ENCODE measurements around the gene FAF2. TPM values are rescaled to one million over a fixed set of nuclear protein-coding genes. Genes with fewer than 3 reads are reported as not detected.

Gene FAF2
- total RNA-seq, 4 donors from 2014 or later, result 25.3 to 27.7 (median 25.5) TPM

DNA sequence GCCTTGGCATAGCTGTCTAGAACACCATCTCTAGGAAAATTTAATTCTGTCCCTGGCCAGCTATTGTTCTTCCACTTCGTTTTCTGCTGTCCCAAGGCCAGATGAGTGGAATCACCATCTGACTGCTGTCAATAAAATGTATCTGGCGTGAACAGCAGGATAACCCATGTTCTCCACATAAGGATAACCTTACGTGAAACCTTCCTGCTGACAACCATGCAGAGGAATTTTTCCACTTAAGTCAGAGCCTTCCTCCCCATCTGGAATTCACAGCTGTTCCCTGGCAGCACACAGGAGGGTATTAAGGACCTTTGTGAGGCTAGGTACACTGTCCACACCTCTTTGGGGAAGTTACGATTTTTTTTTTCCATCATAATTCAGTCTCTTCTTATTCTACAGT is 60.4 kb downstream of the FAF2 start:
- Histone ChIP-seq H3K27me3 (no peaks in the 10 kb centered on the region), H3K4me3 (no peak overlapping the region), H3K4me1 (no peaks in the 10 kb centered on the region), H3K27ac (no peak overlapping the region), H3K9me3 (no peaks in the 10 kb centered on the region), H3K36me3 (peaks cover 0 to 66% of the 10 kb centered on the region in 2 donors)
- TF ChIP-seq POLR2AphosphoS5 (IDR thresholded peaks at IDR 0.05) (no peak), POLR2A (IDR thresholded peaks at IDR 0.05) (no peak), EP300 (IDR thresholded peaks at IDR 0.05) (no peak)
- TF ChIP-seq, protein P1, sequence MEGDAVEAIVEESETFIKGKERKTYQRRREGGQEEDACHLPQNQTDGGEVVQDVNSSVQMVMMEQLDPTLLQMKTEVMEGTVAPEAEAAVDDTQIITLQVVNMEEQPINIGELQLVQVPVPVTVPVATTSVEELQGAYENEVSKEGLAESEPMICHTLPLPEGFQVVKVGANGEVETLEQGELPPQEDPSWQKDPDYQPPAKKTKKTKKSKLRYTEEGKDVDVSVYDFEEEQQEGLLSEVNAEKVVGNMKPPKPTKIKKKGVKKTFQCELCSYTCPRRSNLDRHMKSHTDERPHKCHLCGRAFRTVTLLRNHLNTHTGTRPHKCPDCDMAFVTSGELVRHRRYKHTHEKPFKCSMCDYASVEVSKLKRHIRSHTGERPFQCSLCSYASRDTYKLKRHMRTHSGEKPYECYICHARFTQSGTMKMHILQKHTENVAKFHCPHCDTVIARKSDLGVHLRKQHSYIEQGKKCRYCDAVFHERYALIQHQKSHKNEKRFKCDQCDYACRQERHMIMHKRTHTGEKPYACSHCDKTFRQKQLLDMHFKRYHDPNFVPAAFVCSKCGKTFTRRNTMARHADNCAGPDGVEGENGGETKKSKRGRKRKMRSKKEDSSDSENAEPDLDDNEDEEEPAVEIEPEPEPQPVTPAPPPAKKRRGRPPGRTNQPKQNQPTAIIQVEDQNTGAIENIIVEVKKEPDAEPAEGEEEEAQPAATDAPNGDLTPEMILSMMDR (IDR thresholded peaks at IDR 0.05), result no peak
- 67 to 72% methylated on average over 3 to 4 of the region's 4 CpGs for WGBS, 2 donors (ENCODE audit: low coverage in 1 of 2)
- no peak for ATAC-seq

DNA sequence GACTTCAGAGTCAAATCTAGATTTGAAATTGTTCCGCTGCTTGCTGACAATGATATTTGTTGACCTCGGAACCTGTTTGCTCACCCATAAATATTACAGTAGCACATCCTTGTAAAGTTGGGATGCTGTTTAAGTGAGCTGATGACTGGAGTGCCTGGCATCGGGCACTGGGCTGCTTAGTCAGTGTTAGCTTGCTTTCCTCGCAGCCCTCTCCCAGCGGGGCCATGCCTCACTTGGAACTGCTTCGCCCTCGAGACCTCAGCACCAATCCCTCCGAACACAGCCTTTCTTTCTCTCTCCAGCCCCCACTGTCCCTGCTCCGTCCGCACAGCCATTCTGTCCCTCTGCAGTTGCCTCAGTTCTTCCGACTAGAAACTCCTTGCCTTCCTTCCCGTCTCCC is 65.6 kb downstream of the FAF2 start:
- no peaks in the 10 kb centered on the region for H3K4me1 ChIP-seq
- H3K9me3 ChIP-seq, result no peaks in the 10 kb centered on the region
- H3K27me3 ChIP-seq, result no peaks in the 10 kb centered on the region
- ATAC-seq, result no peak
- no peak for TF ChIP-seq POLR2A (IDR thresholded peaks at IDR 0.05)
- TF ChIP-seq, protein P1 (IDR thresholded peaks at IDR 0.05), result no peak
- TF ChIP-seq EP300 (IDR thresholded peaks at IDR 0.05), result no peak
- TF ChIP-seq POLR2AphosphoS5 (IDR thresholded peaks at IDR 0.05), result no peak
- 72 to 93% methylated on average over 8 to 12 of the region's 12 CpGs for WGBS, 2 donors (ENCODE audit: low coverage in 1 of 2)
- H3K27ac ChIP-seq, result no peak overlapping the region
- H3K36me3 ChIP-seq, result peaks cover 0 to 14% of the 10 kb centered on the region in 2 donors
- H3K4me3 ChIP-seq, result no peak overlapping the region

DNA sequence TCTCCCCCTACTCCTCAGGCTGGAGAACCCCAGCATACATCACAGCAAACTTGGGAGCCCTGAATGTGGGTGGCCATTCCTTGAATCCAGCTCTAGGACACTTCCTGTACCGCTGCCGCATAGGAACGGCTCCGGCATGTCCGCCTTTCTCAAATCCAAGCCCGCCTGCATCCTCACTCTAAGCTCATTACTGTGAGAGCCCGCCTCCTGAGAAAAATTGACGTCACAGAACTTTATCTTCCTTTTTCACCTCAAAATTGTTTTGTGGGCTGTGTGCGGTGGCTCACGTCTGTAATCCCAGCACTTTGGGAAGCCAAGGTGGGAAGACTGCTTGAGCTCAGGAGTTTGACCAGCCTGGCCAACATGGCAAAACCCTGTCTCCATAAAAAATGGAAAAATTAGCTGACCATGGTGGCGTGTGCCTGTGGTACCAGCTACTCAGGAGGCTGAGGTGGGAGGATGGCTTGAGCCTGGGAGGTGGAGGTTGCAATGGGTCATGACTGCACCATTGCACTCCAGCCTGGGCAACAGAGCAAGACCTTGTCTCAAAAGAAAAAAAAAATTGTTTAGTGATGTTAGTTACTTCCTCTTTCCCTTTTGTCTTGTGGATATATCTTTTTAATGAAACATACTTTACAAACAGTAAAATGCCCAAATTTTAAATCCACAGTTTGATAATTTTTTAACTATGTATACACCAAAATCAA is 66.2 kb downstream of the FAF2 start:
- no peak overlapping the region for H3K27ac ChIP-seq
- no peak overlapping the region for H3K4me3 ChIP-seq
- H3K36me3 ChIP-seq, result peaks cover 0 to 8% of the 10 kb centered on the region in 2 donors
- no peaks in the 10 kb centered on the region for H3K27me3 ChIP-seq
- H3K9me3 ChIP-seq, result no peaks in the 10 kb centered on the region
- no peaks in the 10 kb centered on the region for H3K4me1 ChIP-seq
- ATAC-seq, result no peak
- 78 to 79% methylated on average over 9 to 11 of the region's 11 CpGs for WGBS, 2 donors (ENCODE audit: low coverage in 1 of 2)
- TF ChIP-seq POLR2AphosphoS5 (IDR thresholded peaks at IDR 0.05) (no peak), POLR2A (IDR thresholded peaks at IDR 0.05) (no peak), EP300 (IDR thresholded peaks at IDR 0.05) (no peak)
- TF ChIP-seq, protein P1 (IDR thresholded peaks at IDR 0.05), result no peak

DNA sequence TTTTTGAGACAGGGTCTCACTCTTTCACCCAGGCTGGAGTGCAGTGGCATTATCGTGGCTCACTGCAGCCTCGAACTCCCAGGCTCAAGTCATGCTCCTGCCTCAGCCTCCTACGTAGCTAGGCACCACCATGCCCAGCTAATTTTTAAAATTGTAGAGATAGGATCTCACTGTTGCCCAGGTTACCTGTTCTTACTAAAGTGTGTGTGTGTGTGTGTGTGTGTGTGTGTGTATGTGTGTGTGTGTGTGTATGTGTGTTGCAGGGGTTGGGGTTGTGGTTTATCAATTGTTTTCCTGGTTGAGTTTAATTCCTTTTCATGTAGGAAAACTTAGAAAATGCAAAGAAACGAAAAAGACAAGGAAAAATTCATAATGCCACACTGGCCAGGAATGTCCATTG is 67.2 kb downstream of the FAF2 start:
- H3K4me3 ChIP-seq, result no peak overlapping the region
- no peaks in the 10 kb centered on the region for H3K4me1 ChIP-seq
- 70 to 85% methylated on average over 3 to 4 of the region's 4 CpGs for WGBS, 2 donors (ENCODE audit: low coverage in 1 of 2)
- no peaks in the 10 kb centered on the region for H3K9me3 ChIP-seq
- TF ChIP-seq EP300 (IDR thresholded peaks at IDR 0.05) (no peak), POLR2AphosphoS5 (IDR thresholded peaks at IDR 0.05) (no peak)
- no peaks in the 10 kb centered on the region for H3K27me3 ChIP-seq
- ATAC-seq, result no peak
- H3K27ac ChIP-seq, result no peak overlapping the region
- no peaks in the 10 kb centered on the region for H3K36me3 ChIP-seq

DNA sequence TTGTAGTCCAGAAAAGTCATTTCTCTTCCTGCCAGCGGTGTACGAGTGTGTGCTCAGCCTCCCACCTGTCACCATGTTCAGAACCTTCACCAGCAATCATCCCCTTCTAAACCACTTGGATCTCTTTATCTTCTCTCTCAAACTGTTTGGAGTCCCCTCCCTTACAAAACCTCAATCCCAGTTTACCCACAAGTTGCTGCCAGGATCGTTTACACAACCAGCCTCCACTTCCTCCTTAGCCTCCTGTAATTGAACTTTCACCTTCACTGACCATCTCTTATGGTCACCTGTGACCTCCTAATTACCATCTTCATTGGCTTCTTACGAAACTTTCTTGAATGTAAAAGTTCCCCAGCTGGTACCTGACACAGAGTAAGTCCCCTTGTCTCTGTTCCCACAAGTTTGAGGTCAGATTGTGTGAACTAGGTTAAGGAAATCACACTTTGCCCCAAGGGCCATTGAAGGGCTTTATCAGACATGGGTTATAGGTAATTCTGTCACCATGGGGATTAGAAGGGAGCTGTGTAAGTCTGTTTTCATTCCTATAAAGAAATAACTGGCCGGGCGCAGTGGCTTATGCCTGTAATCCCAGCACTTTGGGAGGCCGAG is 69.0 kb downstream of the FAF2 start:
- WGBS, 2 donors (ENCODE audit: low coverage in 1 of 2), result 51 to 75% methylated on average over 4 to 7 of the region's 7 CpGs
- no peaks in the 10 kb centered on the region for H3K36me3 ChIP-seq
- no peak for ATAC-seq
- no peaks in the 10 kb centered on the region for H3K4me1 ChIP-seq
- no peaks in the 10 kb centered on the region for H3K9me3 ChIP-seq
- TF ChIP-seq, protein P1 (IDR thresholded peaks at IDR 0.05), result no peak
- TF ChIP-seq POLR2AphosphoS5 (IDR thresholded peaks at IDR 0.05) (no peak), POLR2A (IDR thresholded peaks at IDR 0.05) (no peak), EP300 (IDR thresholded peaks at IDR 0.05) (no peak)
- no peak overlapping the region for H3K27ac ChIP-seq
- H3K4me3 ChIP-seq, result no peak overlapping the region
- H3K27me3 ChIP-seq, result no peaks in the 10 kb centered on the region

Data from gastroesophageal sphincter (tissue), 4 donors.